Measurements from ENCODE around the gene MTA1. TPM values are rescaled to one million over a fixed set of nuclear protein-coding genes. Genes with fewer than 3 reads are reported as not detected.
A peak's percentile ranks its signal among the peaks of the same experiment; 100 is the strongest.

The MTA1 gene
- total and polyA plus RNA-seq, 12 donors: 11.8 to 270 (median 59.5) TPM

DNA sequence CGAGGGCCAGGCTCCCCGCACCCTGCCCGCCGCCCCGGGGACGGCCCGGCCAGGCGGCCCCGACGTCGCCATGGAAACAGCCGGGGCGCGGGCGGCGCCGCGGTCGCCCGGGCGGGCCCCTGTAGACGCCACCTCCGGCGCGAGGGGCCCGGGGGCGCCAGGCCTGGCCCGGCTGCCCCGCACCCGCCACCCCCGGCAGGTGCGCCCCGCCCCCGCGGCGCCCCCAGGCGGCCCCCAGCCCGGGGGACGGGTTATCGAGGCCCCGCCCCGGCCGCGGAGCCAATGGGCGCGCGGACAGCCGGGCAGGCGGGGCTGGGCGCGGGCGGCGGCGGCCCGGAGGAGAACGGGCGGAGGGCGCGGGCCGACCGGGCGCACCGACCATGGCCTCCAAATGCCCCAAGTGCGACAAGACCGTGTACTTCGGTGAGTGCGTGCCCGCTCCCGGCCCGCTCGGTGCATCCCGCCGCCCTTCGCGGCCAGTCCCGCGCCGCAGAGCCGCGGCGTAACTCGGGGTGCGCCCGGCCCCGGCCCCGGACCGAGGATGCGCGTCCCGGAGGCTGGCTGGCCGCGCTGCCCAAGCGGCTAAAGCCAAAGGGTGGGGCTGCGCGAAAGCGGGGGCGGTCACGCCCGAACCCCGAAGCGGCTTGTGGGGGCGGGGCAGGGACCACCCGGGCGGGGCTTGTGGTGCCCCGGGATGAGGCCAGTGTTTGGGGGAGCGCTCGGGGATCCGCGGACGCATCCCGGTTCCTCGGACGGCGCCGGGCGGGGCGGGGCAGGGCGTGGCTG, 55.0 kb downstream of the MTA1 start, which contains the start of gene CRIP2:
TSS of gene CRIP2 (plus strand) at position 339 of the 786 bp plus-strand sequence. CDS start at position 381, 42 bp downstream.
- Histone ChIP-seq H3K4me1 (replicated peaks in 1 of 2) (peaks cover 6 to 48% of the 10 kb centered on the region in 2 donors), H3K4me3 (peak within 1 kb of the TSS in 2 of 4 donors; percentile 37 to 77), H3K36me3 (replicated peaks in 1 of 2) (peaks cover 0 to 5% of the 10 kb centered on the region in 2 donors), H3K9me3 (replicated peaks in 1 of 3) (no peaks in the 10 kb centered on the region), H3K27ac (peak within 1 kb of the TSS in 4 of 5 donors; percentile 28 to 87 (median 58)), H3K27me3 (no peaks in the 10 kb centered on the region)
- no peak for DNase-seq
- 0% methylated on average over 19 to 118 of the region's 118 CpGs; no CpG with 5 or more reads in 1 of the 4 donors for WGBS, 4 donors
- TF ChIP-seq, protein P1, sequence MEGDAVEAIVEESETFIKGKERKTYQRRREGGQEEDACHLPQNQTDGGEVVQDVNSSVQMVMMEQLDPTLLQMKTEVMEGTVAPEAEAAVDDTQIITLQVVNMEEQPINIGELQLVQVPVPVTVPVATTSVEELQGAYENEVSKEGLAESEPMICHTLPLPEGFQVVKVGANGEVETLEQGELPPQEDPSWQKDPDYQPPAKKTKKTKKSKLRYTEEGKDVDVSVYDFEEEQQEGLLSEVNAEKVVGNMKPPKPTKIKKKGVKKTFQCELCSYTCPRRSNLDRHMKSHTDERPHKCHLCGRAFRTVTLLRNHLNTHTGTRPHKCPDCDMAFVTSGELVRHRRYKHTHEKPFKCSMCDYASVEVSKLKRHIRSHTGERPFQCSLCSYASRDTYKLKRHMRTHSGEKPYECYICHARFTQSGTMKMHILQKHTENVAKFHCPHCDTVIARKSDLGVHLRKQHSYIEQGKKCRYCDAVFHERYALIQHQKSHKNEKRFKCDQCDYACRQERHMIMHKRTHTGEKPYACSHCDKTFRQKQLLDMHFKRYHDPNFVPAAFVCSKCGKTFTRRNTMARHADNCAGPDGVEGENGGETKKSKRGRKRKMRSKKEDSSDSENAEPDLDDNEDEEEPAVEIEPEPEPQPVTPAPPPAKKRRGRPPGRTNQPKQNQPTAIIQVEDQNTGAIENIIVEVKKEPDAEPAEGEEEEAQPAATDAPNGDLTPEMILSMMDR (IDR thresholded peaks at IDR 0.05): no peak
- peak in 1 of 2 donors; percentile 17 for TF ChIP-seq POLR2A (IDR thresholded peaks at IDR 0.05)
- intact Hi-C loops (cut with DNase I): no loop called here

GRCh38 chr14:105475269-105476096, 55.9 kb downstream of the MTA1 start:
- peaks cover 6 to 50% of the 10 kb centered on the region in 2 donors for H3K4me1 ChIP-seq (replicated peaks in 1 of 2)
- H3K4me3 ChIP-seq: peak overlapping the region in 2 of 4 donors; percentile 2 to 77
- intact Hi-C loops (cut with DNase I): no loop called here
- no peaks in the 10 kb centered on the region for H3K27me3 ChIP-seq
- peak in 1 of 7 donors; percentile 48 for DNase-seq
- H3K36me3 ChIP-seq (replicated peaks in 1 of 2): peaks cover 0 to 3% of the 10 kb centered on the region in 2 donors
- WGBS, 4 donors: 0 to 18% (median 15%) methylated on average over 1 to 48 of the region's 48 CpGs
- H3K9me3 ChIP-seq (replicated peaks in 1 of 3): no peaks in the 10 kb centered on the region
- peak overlapping the region in 4 of 5 donors; percentile 28 to 87 (median 58) for H3K27ac ChIP-seq
- TF ChIP-seq POLR2A (IDR thresholded peaks at IDR 0.05): no peak
- TF ChIP-seq, protein P1 (IDR thresholded peaks at IDR 0.05): no peak

DNA sequence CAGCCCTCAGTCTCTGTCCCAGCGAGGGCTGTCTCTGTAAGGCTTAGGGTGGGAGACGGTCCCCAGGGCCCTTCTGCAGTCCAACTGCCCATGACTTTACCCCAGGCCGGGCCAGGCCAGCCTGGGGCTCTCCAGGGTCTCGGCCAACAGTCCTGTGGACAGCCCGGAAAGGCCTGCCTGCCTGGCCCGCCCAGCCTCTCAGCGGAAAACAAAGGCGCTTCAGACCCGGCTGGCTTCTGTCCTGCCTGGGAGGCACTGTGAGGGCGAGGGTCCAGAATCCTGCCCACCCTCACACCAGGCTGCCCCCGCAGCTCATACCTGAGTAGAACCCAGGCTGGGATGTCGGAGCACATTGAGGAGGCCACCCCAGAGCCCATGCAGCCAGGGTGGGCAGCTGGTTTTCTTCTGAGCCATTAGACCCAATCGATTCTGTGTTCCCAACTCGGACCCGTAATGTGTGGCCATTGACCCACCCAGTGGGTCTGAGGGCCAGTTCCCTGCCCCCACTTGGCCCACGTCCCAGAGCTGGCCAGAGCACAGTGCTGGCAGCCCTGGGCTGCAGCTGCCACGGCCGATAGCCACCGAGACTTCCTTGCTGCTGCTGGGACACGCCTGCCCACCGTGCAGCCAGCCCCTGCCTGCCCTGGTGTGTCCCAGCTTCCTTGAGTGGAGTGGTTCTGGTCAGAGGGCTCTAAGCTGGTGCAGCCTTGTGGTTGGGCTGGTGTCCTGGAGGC, 56.6 kb downstream of the MTA1 start:
- 24 to 66% (median 41%) methylated on average over 3 to 21 of the region's 21 CpGs for WGBS, 4 donors
- intact Hi-C loops (cut with DNase I): no loop called here
- peak in 1 of 2 donors; percentile 8 for TF ChIP-seq POLR2A (IDR thresholded peaks at IDR 0.05)
- TF ChIP-seq, protein P1 (IDR thresholded peaks at IDR 0.05): no peak
- no peaks in the 10 kb centered on the region for H3K9me3 ChIP-seq (replicated peaks in 1 of 3)
- peaks cover 7 to 55% of the 10 kb centered on the region in 2 donors for H3K4me1 ChIP-seq (replicated peaks in 1 of 2)
- peak in 3 of 7 donors; percentile 46 to 55 (median 52) for DNase-seq
- H3K27ac ChIP-seq: peak overlapping the region in 4 of 5 donors; percentile 18 to 87 (median 58)
- peak overlapping the region in 1 of 4 donors; percentile 77 for H3K4me3 ChIP-seq
- H3K27me3 ChIP-seq: no peaks in the 10 kb centered on the region
- no peaks in the 10 kb centered on the region for H3K36me3 ChIP-seq (replicated peaks in 1 of 2)

Measured in adrenal gland (tissue), 12 donors.